HepG2 (cell line): ENCODE data around the gene KCNRG. TPM values are rescaled to one million over a fixed set of nuclear protein-coding genes. Genes with fewer than 3 reads are reported as not detected.

Experiments used
- AKNA ChIP-seq: sonication (generic); formaldehyde crosslinking; IDR thresholded peaks from 2 replicates; pipeline ENCODE4 v1.4.0; 2020; ENCODE audit warnings: missing genetic modification reagents, borderline replicate concordance
- CCDC6 ChIP-seq: sonication (generic); formaldehyde crosslinking; IDR thresholded peaks from 2 replicates; pipeline ENCODE4 v1.8.1; 2022; ENCODE audit warnings: mild to moderate bottlenecking, missing genetic modification reagents, moderate library complexity
- GABPB1 ChIP-seq: IDR thresholded peaks from 2 replicates; pipeline ENCODE4 v1.6.1; 2016; ENCODE audit warnings: mild to moderate bottlenecking, missing genetic modification reagents, moderate library complexity, missing compliant biosample characterization
- HHEX ChIP-seq: IDR thresholded peaks from 2 replicates; pipeline ENCODE4 v1.6.1; 2016; ENCODE audit warnings: control low read depth
- RXRB ChIP-seq: IDR thresholded peaks from 2 replicates; pipeline ENCODE4 v1.6.1; 2016; ENCODE audit warnings: borderline replicate concordance, missing genetic modification reagents, missing compliant biosample characterization
- WIZ ChIP-seq: sonication (generic); formaldehyde crosslinking; IDR thresholded peaks from 2 replicates; pipeline ENCODE4 v1.5.1; 2020; ENCODE audit warnings: mild to moderate bottlenecking, missing genetic modification reagents
- ZNF687 ChIP-seq: sonication (generic); formaldehyde crosslinking; IDR thresholded peaks from 2 replicates; pipeline ENCODE4 v1.5.1; 2020; ENCODE audit warnings: mild to moderate bottlenecking, missing genetic modification reagents, moderate library complexity
- ZNF691 ChIP-seq: sonication (generic); formaldehyde crosslinking; IDR thresholded peaks from 2 replicates; pipeline ENCODE4 v1.4.0; 2020; ENCODE audit warnings: missing genetic modification reagents, low read depth, mild to moderate bottlenecking, borderline replicate concordance
- polyA plus RNA-seq, 8 experiments: library from polyadenylated mRNA; depleted of rRNA in 3 of 8; stranded (reverse) in 7 of 8; unstranded in 1 of 8; fragments of >200 nt; fragmentation: Illumina TruSeq in 4 of 8; extraction: Trizol in 4 of 8; gene quantifications; 2 replicates each; pipeline versions ENCODE4 v1.2.1 to v1.2.3, GENCODE V29; 2011 to 2016; ENCODE audit warnings: low read depth in 4 of 8, missing spikeins in 1 of 8, mixed read lengths in 1 of 8; ENCODE audit not compliant: insufficient read depth in 1 of 8
- total RNA-seq, 5 experiments: library from RNA; depleted of rRNA; stranded (reverse); fragments of >200 nt; fragmentation: Illumina TruSeq; extraction: Trizol; gene quantifications; 2 replicates each; pipeline ENCODE4 v1.2.3, GENCODE V29; 2016; ENCODE audit warnings: low read depth in 1 of 5
- TF ChIP-seq, protein P1 (sequence below): sonication (generic); formaldehyde crosslinking; IDR thresholded peaks from 2 replicates; pipeline ENCODE4 v1.4.0; 2020; ENCODE audit warnings: missing genetic modification reagents, borderline replicate concordance
- TF ChIP-seq, protein P2 (sequence below): sonication (generic); formaldehyde crosslinking; IDR thresholded peaks from 2 replicates; pipeline ENCODE4 v1.4.0; 2020; ENCODE audit warnings: missing genetic modification reagents

The KCNRG gene
- total and polyA plus RNA-seq, 2 of the 13 experiments (the other 11 are each of a cell fraction or from before 2014, with no cell fraction given) = 1.0 to 1.5 TPM

DNA sequence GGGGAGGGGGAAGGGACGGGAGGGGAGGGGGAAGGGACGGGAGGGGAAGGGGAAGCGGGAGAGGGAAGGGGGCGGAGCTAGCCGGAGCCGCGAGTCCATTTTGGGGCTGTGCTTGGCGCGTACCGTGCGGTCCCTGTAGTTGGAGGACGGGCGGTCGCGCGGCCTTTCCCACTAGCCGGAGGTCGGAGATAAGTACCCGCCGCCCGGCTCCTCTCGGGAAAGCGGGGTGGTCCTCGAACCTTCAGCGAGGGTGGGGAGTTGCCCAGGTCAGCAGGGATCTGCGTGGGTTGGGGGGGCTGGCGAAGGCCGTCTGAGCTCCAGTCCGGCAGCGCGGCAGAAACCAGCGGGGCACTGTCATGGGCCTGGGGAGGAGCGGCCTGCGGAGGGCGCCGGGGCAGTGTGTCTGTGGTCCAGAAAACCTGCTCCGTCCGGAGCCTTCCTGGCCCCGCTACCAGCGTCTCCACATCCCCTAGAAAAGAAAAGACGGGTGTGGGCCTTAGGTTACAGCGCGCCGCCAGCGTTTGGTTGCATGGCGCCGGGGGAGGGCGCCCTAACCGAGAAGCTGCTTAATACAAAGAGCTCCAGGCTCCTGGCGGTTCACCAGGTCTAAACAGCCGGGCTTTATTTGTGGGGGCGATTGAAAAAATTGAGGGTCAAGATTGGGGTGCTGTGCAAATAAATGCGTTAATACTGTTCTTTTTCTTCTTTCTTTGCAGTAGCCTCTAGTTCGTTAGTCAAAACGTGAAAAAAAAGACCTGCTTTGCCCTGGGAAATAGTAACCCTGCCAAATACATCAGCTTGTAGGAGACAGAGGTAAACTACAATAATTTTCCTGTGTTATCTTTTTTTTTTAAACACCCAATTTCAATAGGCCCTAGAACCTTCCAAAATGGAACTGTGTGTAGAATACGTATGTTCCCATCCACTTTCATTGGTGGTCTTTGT lies 18.0 kb upstream of the KCNRG start, which contains the start of gene TRIM13 (continued):
- TF ChIP-seq, protein P1, sequence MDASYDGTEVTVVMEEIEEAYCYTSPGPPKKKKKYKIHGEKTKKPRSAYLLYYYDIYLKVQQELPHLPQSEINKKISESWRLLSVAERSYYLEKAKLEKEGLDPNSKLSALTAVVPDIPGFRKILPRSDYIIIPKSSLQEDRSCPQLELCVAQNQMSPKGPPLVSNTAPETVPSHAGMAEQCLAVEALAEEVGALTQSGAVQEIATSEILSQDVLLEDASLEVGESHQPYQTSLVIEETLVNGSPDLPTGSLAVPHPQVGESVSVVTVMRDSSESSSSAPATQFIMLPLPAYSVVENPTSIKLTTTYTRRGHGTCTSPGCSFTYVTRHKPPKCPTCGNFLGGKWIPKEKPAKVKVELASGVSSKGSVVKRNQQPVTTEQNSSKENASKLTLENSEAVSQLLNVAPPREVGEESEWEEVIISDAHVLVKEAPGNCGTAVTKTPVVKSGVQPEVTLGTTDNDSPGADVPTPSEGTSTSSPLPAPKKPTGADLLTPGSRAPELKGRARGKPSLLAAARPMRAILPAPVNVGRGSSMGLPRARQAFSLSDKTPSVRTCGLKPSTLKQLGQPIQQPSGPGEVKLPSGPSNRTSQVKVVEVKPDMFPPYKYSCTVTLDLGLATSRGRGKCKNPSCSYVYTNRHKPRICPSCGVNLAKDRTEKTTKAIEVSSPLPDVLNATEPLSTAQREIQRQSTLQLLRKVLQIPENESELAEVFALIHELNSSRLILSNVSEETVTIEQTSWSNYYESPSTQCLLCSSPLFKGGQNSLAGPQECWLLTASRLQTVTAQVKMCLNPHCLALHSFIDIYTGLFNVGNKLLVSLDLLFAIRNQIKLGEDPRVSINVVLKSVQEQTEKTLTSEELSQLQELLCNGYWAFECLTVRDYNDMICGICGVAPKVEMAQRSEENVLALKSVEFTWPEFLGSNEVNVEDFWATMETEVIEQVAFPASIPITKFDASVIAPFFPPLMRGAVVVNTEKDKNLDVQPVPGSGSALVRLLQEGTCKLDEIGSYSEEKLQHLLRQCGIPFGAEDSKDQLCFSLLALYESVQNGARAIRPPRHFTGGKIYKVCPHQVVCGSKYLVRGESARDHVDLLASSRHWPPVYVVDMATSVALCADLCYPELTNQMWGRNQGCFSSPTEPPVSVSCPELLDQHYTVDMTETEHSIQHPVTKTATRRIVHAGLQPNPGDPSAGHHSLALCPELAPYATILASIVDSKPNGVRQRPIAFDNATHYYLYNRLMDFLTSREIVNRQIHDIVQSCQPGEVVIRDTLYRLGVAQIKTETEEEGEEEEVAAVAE (CRISPR knock-in tag) = no peak
- TF ChIP-seq HHEX (no peak), WIZ (no peak), RXRB (CRISPR knock-in tag) (no peak), GABPB1 (peak; percentile 45), ZNF687 (CRISPR knock-in tag) (peak; percentile 85), CCDC6 (CRISPR knock-in tag) (peak; percentile 72), ZNF691 (peak; percentile 38; the same call in 1 of the 2 replicates), AKNA (CRISPR knock-in tag) (no peak; the same call in 1 of the 2 replicates)
- TF ChIP-seq, protein P2, sequence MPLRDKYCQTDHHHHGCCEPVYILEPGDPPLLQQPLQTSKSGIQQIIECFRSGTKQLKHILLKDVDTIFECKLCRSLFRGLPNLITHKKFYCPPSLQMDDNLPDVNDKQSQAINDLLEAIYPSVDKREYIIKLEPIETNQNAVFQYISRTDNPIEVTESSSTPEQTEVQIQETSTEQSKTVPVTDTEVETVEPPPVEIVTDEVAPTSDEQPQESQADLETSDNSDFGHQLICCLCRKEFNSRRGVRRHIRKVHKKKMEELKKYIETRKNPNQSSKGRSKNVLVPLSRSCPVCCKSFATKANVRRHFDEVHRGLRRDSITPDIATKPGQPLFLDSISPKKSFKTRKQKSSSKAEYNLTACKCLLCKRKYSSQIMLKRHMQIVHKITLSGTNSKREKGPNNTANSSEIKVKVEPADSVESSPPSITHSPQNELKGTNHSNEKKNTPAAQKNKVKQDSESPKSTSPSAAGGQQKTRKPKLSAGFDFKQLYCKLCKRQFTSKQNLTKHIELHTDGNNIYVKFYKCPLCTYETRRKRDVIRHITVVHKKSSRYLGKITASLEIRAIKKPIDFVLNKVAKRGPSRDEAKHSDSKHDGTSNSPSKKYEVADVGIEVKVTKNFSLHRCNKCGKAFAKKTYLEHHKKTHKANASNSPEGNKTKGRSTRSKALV (CRISPR knock-in tag) = 0 out of 2 replicates have a peak, but pooled peaks have one; percentile 56
